ENCODE results near the gene RAX2.

RAX2 gene

DNA sequence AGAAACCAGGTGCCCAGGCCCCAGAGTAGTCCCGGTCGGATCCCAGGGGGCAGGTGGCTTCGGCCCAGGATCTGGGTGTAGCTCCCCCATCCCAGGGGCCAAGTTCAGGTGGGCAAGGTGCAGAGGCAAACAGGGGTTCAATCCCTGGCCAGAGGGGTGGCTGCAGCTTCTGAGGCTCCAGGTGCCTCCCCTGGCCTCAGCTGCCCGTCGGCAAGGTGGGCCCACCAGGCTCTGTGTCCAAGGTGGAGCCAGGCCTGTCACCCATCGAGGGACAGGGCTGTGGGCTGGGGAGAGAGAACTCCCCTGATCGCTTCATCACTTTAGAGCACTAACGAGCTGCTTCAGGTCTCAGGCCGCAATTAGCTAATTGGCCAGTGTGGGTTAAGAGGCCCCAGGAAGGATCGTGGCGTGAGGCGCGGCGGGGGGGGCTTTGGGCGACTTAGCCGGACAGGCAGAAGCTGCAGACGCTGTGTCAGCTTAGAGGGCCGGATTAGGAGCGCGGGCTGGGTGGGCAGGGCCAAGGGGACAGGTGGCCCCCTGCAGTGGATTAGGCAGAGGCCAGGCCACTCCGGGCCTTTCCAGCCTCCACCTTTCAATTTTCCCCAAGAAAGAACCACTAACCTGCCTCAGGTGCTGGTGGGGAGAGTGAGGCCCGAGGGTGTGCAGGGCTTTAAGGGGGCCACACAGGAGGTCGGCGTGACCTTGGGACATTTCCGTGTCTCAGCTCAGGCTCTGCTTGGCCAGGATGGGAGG lies 2.8 kb upstream of the RAX2 start:
- TF ChIP-seq CTCF (IDR thresholded peaks at IDR 0.05; ENCODE audit: low read depth, low read length) = no peak
- no peak overlapping the region for H3K4me3 ChIP-seq (ENCODE audit: low read depth, low read length)

- no peak for TF ChIP-seq CTCF (IDR thresholded peaks at IDR 0.05; ENCODE audit: low read depth, low read length)
- no peak overlapping the region for H3K4me3 ChIP-seq (ENCODE audit: low read depth, low read length)
Measured at GRCh38 chr19:3773814-3774515, 1.9 kb upstream of the RAX2 start.

- H3K4me3 ChIP-seq (ENCODE audit: low read depth, low read length) = no peak overlapping the region
- TF ChIP-seq CTCF (IDR thresholded peaks at IDR 0.05; ENCODE audit: low read depth, low read length) = no peak
Measured at GRCh38 chr19:3771000-3771905, 775 bp downstream of the RAX2 start.

GRCh38 chr19:3770136-3770999 lies 1.7 kb downstream of the RAX2 start:
- H3K4me3 ChIP-seq (ENCODE audit: low read depth, low read length) = no peak overlapping the region
- no peak for TF ChIP-seq CTCF (IDR thresholded peaks at IDR 0.05; ENCODE audit: low read depth, low read length)

GRCh38 chr19:3769494-3769893 lies 2.5 kb downstream of the RAX2 start:
- no peak overlapping the region for H3K4me3 ChIP-seq (ENCODE audit: low read depth, low read length)
- no peak for TF ChIP-seq CTCF (IDR thresholded peaks at IDR 0.05; ENCODE audit: low read depth, low read length)

DNA sequence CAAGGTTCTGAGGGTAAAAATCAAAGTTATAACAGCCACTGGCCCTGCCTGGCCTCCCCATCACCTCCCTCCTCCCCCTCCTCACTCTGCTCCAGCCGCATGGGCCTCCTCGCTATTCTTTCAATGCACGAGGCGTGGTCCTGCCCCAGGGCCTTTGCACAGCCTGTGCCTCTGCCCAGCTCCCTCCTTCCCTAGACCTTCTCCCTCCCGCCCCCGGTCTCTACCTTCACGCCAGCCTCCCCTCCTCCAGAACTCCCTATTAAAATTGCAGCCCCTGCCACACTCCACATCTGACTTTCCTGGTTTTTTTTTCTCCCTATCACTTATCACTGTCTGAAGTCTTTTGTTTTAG lies 3.3 kb downstream of the RAX2 start:
- TF ChIP-seq CTCF (IDR thresholded peaks at IDR 0.05; ENCODE audit: low read depth, low read length) = no peak
- no peak overlapping the region for H3K4me3 ChIP-seq (ENCODE audit: low read depth, low read length)

Measured in WI38 (cell line).